ENCODE data around the gene SUMO3.

GRCh38 chr21:44785620-44786335, 32.1 kb downstream of the SUMO3 start:
- TF ChIP-seq EP300 (IDR thresholded peaks at IDR 0.05; ENCODE audit: low read depth) = no peak
- TF ChIP-seq POLR2AphosphoS5 (IDR thresholded peaks at IDR 0.05) = no peak
